Aorta (tissue), 5 donors: ENCODE measurements around the gene SCAPER. TPM values are rescaled to one million over a fixed set of nuclear protein-coding genes. Genes with fewer than 3 reads are reported as not detected.
"Not testable (repeated sequence)": the region's sequence is repeated elsewhere in the genome, so short reads cannot be mapped to it uniquely, and the experiment has no call there.

Experiments used
- ATAC-seq: fragments of 200-7000 bp; cut with Tn5 transposase; one replicate; pipeline ENCODE4 v1.9.1; 2022; ENCODE audit warnings: moderate library complexity; ENCODE audit not compliant: low FRiP score
- DNase-seq, 2 donors: peaks; one replicate each; pipeline ENCODE4 v3.0.0-alpha.2; 2020
- H3K27ac ChIP-seq, 2 donors: one replicate each; pipeline ENCODE4 v1.5.1; 2013; ENCODE audit warnings: low read length in 2 of 2, mild to moderate bottlenecking in 2 of 2, moderate library complexity in 2 of 2, control low read depth in 1 of 2, inconsistent platforms in 1 of 2, low read depth in 1 of 2
- H3K27me3 ChIP-seq, 2 donors: one replicate each; pipeline ENCODE4 v1.6.1; 2013; ENCODE audit warnings: control low read depth in 1 of 2, low read length in 1 of 2, mild to moderate bottlenecking in 1 of 2, moderate library complexity in 1 of 2; ENCODE audit not compliant: insufficient read depth in 2 of 2, control insufficient read depth in 1 of 2
- H3K36me3 ChIP-seq, 2 donors: one replicate each; pipeline ENCODE4 v1.6.1; 2013; ENCODE audit warnings: control low read depth in 1 of 2, low read length in 1 of 2, mild to moderate bottlenecking in 1 of 2; ENCODE audit not compliant: insufficient read depth in 2 of 2, control insufficient read depth in 1 of 2
- H3K4me1 ChIP-seq, 2 donors: one replicate each; pipeline ENCODE4 v1.6.1; 2013; ENCODE audit warnings: low read length in 2 of 2, control low read depth in 1 of 2, mild to moderate bottlenecking in 1 of 2, moderate library complexity in 1 of 2; ENCODE audit not compliant: insufficient read depth in 2 of 2, control insufficient read depth in 1 of 2
- H3K4me3 ChIP-seq, 2 donors: one replicate each; pipeline ENCODE4 v1.5.1; 2013; ENCODE audit warnings: low read length in 2 of 2, control low read depth in 1 of 2, mild to moderate bottlenecking in 1 of 2
- H3K9me3 ChIP-seq: one replicate; pipeline ENCODE4 v1.6.1; 2013; ENCODE audit warnings: mild to moderate bottlenecking, low read length; ENCODE audit not compliant: control insufficient read depth
- WGBS, 2 donors: extraction: QIAGEN DNeasy Blood & Tissue Kit; methylation state at CpG; one replicate each; pipeline ENCODE4 v1.1.7; 2013; 5-methylcytosine and 5-hydroxymethylcytosine counted together
- intact Hi-C, 2 donors: fragments of 100-400 bp; cut with DNase I; formaldehyde crosslinking; loops; one replicate each; pipeline versions ENCODE4 v1.14.2 to v1.15.0; 2022
- microRNA-seq, 2 donors: library from miRNA; unstranded; fragments of <30 nt; microRNA quantifications; one replicate each; pipeline ENCODE4 v1.2.0, GENCODE V29; 2020
- polyA plus RNA-seq, 2 donors: library from polyadenylated mRNA; stranded (reverse); fragments of 200-250 nt; gene quantifications; one replicate each; pipeline ENCODE4 v1.2.3, GENCODE V29; 2013
- total RNA-seq, 2 donors: library from RNA; stranded (reverse); fragmentation: NEBNext Ultra II Directional; extraction: Animal tissue kit (Norgen Biotek cat#: 25700); gene quantifications; one replicate each; pipeline ENCODE4 v1.2.1, GENCODE V29; 2021
- donor health status: healthy with polysubstance abuse.
- donor health status: Bipolar disorder and iron deficiency.
- donor health status: DM: no; HTN: no; CAD: no.
- donor health status: DM: no; HTN: no; CAD: no.
- donor health status: DM: yes; HTN: yes; CAD: no.

SCAPER gene
- total and polyA plus RNA-seq, 4 donors = 11.9 to 44.3 (median 25.6) TPM

DNA sequence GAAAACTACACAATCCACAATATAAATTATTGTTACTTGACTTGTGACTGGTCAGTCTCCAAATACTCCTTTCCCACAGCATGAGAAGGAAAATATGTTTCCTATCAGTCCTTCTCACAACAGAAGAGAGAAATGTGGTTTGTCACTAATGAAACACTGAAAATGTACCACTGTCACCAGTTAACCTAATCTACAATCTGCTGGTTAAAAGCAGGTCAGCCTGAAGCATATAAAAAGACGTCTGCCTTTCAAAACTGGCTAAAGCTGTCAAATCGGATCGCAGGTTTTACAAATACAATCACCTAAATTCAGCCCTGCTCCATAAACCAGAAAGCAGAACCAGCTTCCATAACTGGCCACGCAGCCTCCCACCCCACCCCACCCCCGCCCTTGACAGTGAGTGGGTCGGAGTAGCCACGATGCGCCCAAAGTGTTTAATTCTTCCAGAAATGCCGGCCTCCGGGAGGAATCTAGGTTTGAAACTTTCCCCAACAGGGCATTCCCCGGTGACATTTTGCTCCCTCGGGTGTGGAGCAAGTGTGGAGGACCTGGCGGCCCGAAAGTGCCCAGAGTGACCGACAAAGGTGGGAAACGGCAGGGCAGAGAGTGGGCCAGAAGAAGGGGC is 594.6 kb downstream of the SCAPER start:
- no peaks in the 10 kb centered on the region for H3K36me3 ChIP-seq
- ATAC-seq (peak; percentile 40), DNase-seq (peak in 1 of 2 donors; percentile 49)
- intact Hi-C loops = no loop called here
- no peaks in the 10 kb centered on the region for H3K9me3 ChIP-seq
- peak overlapping the region; percentile 15 to 61 for H3K27ac ChIP-seq
- H3K4me1 ChIP-seq = no peaks in the 10 kb centered on the region
- no peaks in the 10 kb centered on the region for H3K27me3 ChIP-seq
- 0% methylated on average over 16 of the region's 16 CpGs for WGBS, 2 donors
- peak overlapping the region; percentile 22 to 78 for H3K4me3 ChIP-seq

DNA sequence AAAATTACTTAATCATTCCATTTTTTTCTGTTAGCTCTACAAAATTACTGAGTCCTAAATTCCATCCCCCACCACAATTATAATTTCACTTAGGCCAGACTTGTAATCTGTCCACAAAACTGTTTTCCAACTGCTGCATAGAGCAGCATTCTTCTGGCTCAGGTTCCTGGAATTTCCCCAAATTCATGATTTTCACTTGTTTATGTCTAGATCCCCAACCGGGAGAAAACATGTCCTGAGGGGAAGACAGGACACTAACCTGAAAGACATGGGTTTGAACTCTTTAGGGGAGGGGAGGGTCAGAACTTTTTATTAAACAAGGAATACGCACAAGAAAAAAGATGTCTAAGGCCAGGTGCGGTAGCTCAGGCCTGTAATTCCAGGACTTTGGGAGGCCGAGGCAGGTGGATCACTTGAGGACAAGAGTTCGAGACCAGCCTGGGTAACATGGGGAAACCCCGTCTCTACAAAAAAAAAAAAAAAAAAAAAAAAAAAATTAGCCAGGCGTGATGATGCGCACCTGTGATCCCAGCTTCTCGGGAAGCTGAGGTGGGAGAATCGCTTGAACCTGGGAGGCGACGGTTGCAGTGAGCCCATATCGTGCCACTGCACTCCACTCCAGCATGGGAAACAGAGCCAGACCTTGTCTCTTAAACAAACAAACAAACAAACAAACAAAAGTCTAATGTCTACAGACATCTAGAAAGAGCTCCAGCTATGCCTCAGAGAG is 595.4 kb downstream of the SCAPER start:
- no peaks in the 10 kb centered on the region for H3K4me1 ChIP-seq
- no peak for ATAC-seq
- intact Hi-C loops = no loop called here
- no peaks in the 10 kb centered on the region for H3K9me3 ChIP-seq
- no peaks in the 10 kb centered on the region for H3K27me3 ChIP-seq
- H3K4me3 ChIP-seq = no peak overlapping the region
- no peaks in the 10 kb centered on the region for H3K36me3 ChIP-seq
- WGBS, 2 donors = 83 to 84% methylated on average over 13 of the region's 13 CpGs
- no peak overlapping the region for H3K27ac ChIP-seq
- DNase-seq = no peak

DNA sequence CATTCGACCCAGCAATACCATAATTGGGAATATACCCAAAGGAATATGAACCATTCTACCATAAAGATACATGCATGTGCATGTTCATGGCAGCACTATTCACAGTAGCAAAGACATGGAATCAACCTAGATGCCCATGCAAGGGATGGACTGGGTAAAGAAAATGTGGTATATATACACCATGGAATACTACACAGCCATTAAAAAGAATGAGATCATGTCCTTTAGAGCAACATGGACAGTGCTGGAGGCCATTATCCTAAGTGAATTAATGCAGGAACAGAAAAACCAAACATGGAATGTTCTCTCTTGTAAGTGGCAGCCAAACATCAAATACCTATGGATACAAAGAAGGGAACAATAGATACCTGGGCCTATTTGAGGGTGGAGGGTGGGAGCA is 601.2 kb downstream of the SCAPER start:
- Histone ChIP-seq H3K4me3 (no peak overlapping the region), H3K9me3 (no peaks in the 10 kb centered on the region), H3K27ac (no peak overlapping the region), H3K4me1 (no peaks in the 10 kb centered on the region), H3K36me3 (no peaks in the 10 kb centered on the region), H3K27me3 (no peaks in the 10 kb centered on the region)
- WGBS, 2 donors = 91 to 92% methylated on average over 1 of the region's 1 CpG
- intact Hi-C loops = no loop called here
- no peak for ATAC-seq
- DNase-seq = no peak

DNA sequence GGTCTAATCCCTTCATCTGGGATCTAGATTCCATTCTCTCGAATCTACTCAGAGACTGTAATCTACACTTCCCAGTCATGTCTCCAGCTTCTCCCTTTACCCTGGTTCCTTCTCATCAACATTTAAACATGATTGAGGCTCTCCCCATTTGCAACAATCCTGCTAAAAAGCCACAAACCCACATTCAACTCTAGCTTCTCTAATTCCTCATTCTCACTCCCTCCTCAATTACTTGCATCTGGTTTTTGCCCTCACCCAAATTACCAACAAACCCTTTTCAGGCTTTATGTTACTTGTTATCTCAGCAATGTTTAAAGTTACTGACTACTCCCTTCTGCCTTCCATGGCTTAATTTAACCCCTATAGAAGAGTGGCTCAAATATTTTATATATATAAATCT is 605.4 kb downstream of the SCAPER start:
- Histone ChIP-seq H3K4me1 (no peaks in the 10 kb centered on the region), H3K4me3 (no peak overlapping the region), H3K36me3 (no peaks in the 10 kb centered on the region), H3K27ac (no peak overlapping the region), H3K9me3 (no peaks in the 10 kb centered on the region), H3K27me3 (no peaks in the 10 kb centered on the region)
- ATAC-seq (no peak), DNase-seq (no peak)
- 84 to 86% methylated on average over 1 of the region's 1 CpG for WGBS, 2 donors
- intact Hi-C loops = no loop called here

DNA sequence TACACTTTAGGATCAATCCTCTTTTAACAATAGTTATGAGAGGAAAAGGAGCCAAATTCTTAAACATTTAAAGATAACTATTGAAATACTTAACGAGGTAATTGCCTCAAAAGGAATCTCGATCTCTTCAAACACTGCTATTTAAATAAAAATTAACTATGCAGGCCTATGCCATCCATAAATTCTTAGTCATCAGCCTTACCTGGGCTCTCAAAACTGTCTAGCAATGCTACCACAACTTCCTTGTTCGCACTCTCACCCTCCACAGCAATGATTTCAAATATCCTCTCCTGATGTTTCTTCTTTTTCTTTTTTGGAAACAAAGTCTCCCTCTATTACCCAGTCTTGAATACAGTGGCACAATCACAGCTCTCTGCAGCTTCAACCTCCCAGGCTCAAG is 606.2 kb downstream of the SCAPER start:
- no peak for DNase-seq
- no peaks in the 10 kb centered on the region for H3K36me3 ChIP-seq
- no peak for ATAC-seq
- 80 to 83% methylated on average over 3 of the region's 3 CpGs for WGBS, 2 donors
- no peak overlapping the region for H3K4me3 ChIP-seq
- H3K9me3 ChIP-seq = no peaks in the 10 kb centered on the region
- no peak overlapping the region for H3K27ac ChIP-seq
- no peaks in the 10 kb centered on the region for H3K27me3 ChIP-seq
- H3K4me1 ChIP-seq = no peaks in the 10 kb centered on the region
- intact Hi-C loops = no loop called here

DNA sequence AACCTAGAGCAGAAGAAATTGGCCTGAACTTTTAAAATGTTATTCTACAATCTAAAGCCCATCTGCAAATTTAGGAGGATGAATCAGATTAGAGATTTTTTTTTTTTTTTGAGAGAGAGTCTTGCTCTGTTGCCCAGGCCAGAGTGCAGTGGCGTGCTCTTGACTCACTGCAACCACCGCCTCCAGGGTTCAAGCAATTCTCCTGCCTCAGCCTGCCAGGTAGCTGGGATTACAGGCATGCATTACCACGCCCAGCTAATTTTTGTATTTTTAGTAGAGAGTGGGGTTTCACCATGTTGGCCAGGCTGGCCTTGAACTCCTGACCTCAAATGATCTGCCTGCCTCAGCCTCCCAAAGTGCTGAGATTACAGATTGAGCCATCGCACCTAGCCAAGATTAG is 607.2 kb downstream of the SCAPER start:
- ATAC-seq, H3K4me1 ChIP-seq, H3K27me3 ChIP-seq, DNase-seq, H3K36me3 ChIP-seq, H3K4me3 ChIP-seq, H3K9me3 ChIP-seq, intact Hi-C loops, H3K27ac ChIP-seq: not testable (repeated sequence)
- WGBS, 2 donors = 97 to 99% methylated on average over 4 of the region's 4 CpGs

Small RNA genes within 50 kb of the gene (microRNA-seq; reads per million reads assigned to microRNA genes)
- 0 reads per million in 2 donors for gene MIR3713

Other genes with a start within 250 kb of the SCAPER start
- gene RCN2, start 26.4 kb upstream of the SCAPER start, total RNA-seq = 10 to 100 TPM; 41.0 to 48.9 TPM
- 10 to 100 TPM; 62.5 to 65.0 TPM for gene RCN2, start 26.4 kb upstream of the SCAPER start, polyA plus RNA-seq
- gene PSTPIP1, start 89.8 kb upstream of the SCAPER start, total RNA-seq = 10 to 100 TPM; 14.1 to 42.9 TPM
- 10 to 100 TPM; 16.5 to 30.4 TPM for gene PSTPIP1, start 89.8 kb upstream of the SCAPER start, polyA plus RNA-seq
- gene TSPAN3, start 165.8 kb upstream of the SCAPER start, total RNA-seq = 100 to 1,000 TPM; 106 to 121 TPM
- 100 to 1,000 TPM; 107 to 123 TPM for gene TSPAN3, start 165.8 kb upstream of the SCAPER start, polyA plus RNA-seq